Upper lobe of right lung (tissue), 1 donor: ENCODE measurements around the gene LRRC51. TPM values are rescaled to one million over a fixed set of nuclear protein-coding genes. Genes with fewer than 3 reads are reported as not detected.
A peak's percentile ranks its signal among the peaks of the same experiment; 100 is the strongest.

Experiments
- ATAC-seq: fragments of 200-7000 bp; cut with Tn5 transposase; one replicate; pipeline ENCODE4 v1.9.1; 2020; ENCODE audit warnings: mild to moderate bottlenecking, moderate library complexity
- DNase-seq: peaks from one replicate; pipeline ENCODE4 v3.0.0-alpha.2; 2020
- H3K27ac ChIP-seq: fragments of 200-600 bp; one replicate; pipeline ENCODE4 v1.8.0; 2022
- H3K27me3 ChIP-seq: fragments of 200-600 bp; one replicate; pipeline ENCODE4 v1.8.0; 2022; ENCODE audit warnings: mild to moderate bottlenecking
- H3K36me3 ChIP-seq: fragments of 200-600 bp; one replicate; pipeline ENCODE4 v1.8.0; 2022
- H3K4me1 ChIP-seq: fragments of 200-600 bp; one replicate; pipeline ENCODE4 v1.8.0; 2022
- H3K4me3 ChIP-seq: fragments of 200-600 bp; one replicate; pipeline ENCODE4 v1.8.0; 2022; ENCODE audit warnings: mild to moderate bottlenecking
- H3K9me3 ChIP-seq: fragments of 200-600 bp; one replicate; pipeline ENCODE4 v1.8.0; 2022
- intact Hi-C: fragments of 100-400 bp; cut with DNase I; formaldehyde crosslinking; loops from one replicate; pipeline ENCODE4 v1.11.0; 2022
- long read RNA-seq: library from polyadenylated mRNA; unstranded; transcript quantifications from one replicate; pipeline ENCODE4 v2.0.0, GENCODE V29; 2021
- total RNA-seq: library from RNA; stranded (reverse); fragmentation: NEBNext Ultra II Directional; extraction: Animal tissue kit (Norgen Biotek cat#: 25700); gene quantifications from one replicate; pipeline ENCODE4 v1.2.1, GENCODE V29; 2021
- TF ChIP-seq, protein P1 (sequence below): fragments of 200-600 bp; IDR thresholded peaks from one replicate; pipeline ENCODE4 v1.8.0; 2022; ENCODE audit warnings: antibody characterized with exemption
- donor health status: DM: no; HTN: yes; CAD: no; lungs with severe emphysema.

The LRRC51 gene
- total RNA-seq, result 6.8 TPM
- long read RNA-seq, partial matches to known transcripts, result 0 of 5 reads
- long read RNA-seq, other reads (novel, unspliced or antisense), result 2 of 5 reads

DNA sequence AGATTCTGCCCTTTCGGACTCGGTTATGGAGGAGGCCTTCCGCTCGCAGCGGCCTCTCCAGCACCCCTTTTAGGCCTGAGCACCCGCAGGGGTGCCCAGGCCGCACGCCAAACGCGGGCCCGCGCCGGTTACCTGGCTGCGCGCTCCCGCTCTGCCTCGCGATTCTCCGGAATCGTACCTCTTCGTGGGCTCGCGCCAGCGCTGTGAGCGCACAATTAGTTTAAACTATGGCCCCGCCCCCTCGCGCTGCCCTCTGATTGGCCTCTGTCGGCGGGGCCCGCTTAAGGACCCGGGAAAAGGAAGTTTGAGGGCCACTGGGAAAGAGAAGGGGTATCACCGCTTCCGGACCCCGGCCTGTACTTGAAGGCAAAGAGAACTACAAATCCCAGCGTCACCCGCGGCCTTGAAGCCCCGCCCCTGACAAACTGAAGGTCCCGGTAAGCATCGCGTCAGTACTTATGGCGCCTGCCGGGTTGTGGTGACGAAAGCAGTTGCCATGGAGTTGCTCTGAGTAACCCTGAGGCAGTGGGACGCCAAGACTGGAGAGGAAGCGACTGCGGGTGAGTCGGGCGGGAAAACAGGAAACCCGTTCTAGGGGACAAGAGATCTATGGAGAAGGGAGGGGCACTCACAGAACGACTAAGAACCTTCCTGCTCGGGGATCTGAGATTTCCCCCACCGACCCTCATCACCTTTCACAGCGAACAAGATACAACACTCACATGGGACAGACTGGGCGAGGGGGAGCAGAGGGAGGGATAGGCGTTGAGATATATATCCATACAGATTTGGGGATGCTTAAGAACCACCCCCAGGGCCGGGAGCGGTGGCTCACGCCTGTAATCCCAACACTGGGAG lies at the start of gene LRRC51, which contains the start of gene NUMA1:
TSS of gene LRRC51 (plus strand) at position 525 of the 858 bp plus-strand sequence. CDS start 8,234 bp downstream, outside the sequence.
TSS of gene NUMA1 (minus strand) at position 217 of the 858 bp plus-strand sequence. CDS start 44,599 bp downstream, outside the sequence.
- Histone ChIP-seq H3K9me3 (no peaks in the 10 kb centered on the region), H3K36me3 (no peaks in the 10 kb centered on the region), H3K27ac (peak within 1 kb of the TSS; percentile 93), H3K27me3 (no peaks in the 10 kb centered on the region), H3K4me1 (peaks cover 20% of the 10 kb centered on the region), H3K4me3 (peak within 1 kb of the TSS; percentile 85)
- ATAC-seq (peak; percentile 98), DNase-seq (peak; percentile 99)
- TF ChIP-seq, protein P1, sequence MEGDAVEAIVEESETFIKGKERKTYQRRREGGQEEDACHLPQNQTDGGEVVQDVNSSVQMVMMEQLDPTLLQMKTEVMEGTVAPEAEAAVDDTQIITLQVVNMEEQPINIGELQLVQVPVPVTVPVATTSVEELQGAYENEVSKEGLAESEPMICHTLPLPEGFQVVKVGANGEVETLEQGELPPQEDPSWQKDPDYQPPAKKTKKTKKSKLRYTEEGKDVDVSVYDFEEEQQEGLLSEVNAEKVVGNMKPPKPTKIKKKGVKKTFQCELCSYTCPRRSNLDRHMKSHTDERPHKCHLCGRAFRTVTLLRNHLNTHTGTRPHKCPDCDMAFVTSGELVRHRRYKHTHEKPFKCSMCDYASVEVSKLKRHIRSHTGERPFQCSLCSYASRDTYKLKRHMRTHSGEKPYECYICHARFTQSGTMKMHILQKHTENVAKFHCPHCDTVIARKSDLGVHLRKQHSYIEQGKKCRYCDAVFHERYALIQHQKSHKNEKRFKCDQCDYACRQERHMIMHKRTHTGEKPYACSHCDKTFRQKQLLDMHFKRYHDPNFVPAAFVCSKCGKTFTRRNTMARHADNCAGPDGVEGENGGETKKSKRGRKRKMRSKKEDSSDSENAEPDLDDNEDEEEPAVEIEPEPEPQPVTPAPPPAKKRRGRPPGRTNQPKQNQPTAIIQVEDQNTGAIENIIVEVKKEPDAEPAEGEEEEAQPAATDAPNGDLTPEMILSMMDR, result no peak
- intact Hi-C loops, result no loop called here

DNA sequence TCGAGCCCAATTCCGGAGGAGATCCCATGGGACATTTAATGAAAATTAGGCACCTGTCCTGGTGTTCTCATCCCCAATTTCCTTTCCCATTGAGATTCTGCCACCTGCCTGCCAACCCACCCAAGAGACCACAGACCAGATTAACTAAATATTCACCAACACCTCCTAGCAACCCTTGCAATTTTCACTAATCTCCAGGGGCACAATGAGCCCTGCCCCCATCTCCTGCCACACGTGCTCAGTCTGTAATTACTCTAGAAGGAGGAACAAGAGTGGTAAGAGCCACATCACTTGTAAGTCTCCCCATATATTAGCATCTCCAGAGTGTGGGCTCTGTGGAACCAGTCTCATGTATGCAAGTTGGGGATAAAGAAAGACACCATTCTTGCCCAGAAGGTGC lies 44.0 kb upstream of the LRRC51 start:
- DNase-seq (no peak), ATAC-seq (no peak)
- Histone ChIP-seq H3K27me3 (no peaks in the 10 kb centered on the region), H3K27ac (no peak overlapping the region), H3K9me3 (no peaks in the 10 kb centered on the region), H3K36me3 (peaks cover 42% of the 10 kb centered on the region), H3K4me1 (peaks cover 54% of the 10 kb centered on the region), H3K4me3 (no peak overlapping the region)
- TF ChIP-seq, protein P1, result no peak
- intact Hi-C loops, result no loop called here

DNA sequence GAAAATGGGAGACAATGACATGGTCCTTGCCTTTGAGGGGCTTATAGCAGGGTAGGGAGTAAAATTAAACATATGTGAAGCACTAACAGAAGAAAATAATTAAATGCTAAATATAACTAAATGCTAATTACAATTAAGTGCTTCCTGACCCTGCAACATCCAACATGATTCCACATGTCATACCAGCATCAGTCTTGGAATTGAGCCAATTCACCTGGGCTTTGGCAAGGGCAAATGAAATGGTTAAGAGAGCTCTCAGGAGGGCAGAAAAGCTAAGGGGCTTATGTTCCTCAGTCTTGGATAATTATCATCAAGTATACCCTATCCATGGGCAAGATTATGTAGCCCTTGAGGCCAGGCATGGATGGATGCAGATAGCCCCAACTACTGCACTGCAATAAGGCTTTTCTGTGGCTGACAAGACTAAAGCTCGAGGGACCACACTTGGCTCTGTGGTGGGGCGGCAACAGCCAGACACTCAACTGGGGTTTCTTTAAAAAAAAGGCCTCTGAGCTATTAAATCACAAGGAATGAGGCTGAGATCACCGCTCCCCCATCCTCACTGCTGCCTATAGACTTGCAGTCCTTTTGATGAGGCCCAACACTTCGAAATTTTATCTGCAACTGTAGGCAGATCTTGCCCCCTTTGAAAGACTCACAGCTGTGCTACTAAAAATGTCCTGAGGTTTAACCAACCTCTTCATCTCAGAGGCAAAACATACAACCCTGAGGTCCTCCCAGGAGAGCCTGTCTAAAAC lies 42.9 kb upstream of the LRRC51 start:
- Histone ChIP-seq H3K4me3 (peak overlapping the region; percentile 68), H3K27ac (peak overlapping the region; percentile 98), H3K9me3 (no peaks in the 10 kb centered on the region), H3K36me3 (peaks cover 31% of the 10 kb centered on the region), H3K27me3 (no peaks in the 10 kb centered on the region), H3K4me1 (peaks cover 58% of the 10 kb centered on the region)
- intact Hi-C loops, result no loop called here
- TF ChIP-seq, protein P1, result no peak
- no peak for ATAC-seq
- no peak for DNase-seq

DNA sequence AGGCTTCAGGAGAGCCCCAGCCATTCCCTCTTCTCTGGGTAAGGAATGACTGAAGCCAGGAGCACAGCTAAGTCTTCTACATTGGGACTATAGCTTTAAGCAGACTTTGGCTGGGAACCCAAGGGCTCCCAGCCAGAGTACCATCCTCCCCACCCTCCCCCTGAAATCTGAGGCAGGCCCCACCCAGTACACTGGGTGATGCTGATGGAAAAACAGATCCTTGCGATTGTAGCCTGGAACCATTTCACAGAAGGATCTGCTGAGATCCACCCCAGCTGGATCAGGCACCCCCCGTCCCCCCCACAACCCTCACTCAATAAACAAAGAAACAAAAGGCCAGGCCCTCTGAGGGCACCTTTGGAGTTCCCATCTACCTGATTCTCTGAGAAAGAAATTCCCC lies 42.2 kb upstream of the LRRC51 start:
- TF ChIP-seq, protein P1, result no peak
- no peaks in the 10 kb centered on the region for H3K27me3 ChIP-seq

DNA sequence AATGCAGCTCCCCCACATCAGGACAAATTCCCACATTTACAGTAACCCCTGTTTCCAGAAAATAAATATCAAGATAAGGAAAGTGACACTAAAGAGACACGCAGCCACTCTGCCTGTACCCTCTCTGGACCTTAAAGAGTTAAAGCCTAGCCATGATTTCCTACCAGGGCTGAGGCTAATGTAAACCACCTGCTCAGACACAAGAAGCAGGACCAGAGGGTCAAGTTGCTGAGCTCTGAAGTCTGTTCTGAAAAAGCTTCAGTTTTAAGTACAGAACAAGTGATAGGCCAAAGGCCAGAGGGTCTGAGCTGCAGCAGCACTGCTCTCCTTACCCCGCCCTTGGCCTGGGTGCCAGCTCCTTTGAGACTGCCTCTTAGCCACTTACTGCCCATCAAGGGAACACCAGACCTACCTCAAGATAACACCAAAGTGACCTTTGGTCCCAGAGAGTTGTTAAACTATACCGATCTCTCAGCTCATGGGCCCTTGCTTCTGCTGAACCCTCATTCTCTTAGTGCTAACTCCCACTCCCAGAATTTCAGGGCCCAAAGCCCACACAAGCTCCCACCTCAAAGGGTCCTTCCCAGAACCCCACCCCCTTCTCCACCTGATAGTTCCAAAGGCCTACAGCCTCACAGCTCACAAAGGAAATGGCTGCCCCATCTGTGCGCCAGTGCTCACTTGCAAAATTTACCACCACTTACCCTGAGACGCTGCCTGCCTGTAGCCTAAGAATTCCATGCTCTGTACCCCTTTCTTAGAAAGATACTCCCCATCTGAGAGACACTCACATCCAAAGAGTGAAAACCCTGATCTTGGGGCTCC lies 41.4 kb upstream of the LRRC51 start:
- Histone ChIP-seq H3K9me3 (no peaks in the 10 kb centered on the region), H3K27ac (peak overlapping the region; percentile 98), H3K36me3 (peaks cover 16% of the 10 kb centered on the region), H3K4me3 (peak overlapping the region; percentile 68), H3K27me3 (no peaks in the 10 kb centered on the region), H3K4me1 (peaks cover 52% of the 10 kb centered on the region)
- TF ChIP-seq, protein P1, result no peak
- intact Hi-C loops, result no loop called here
- peak; percentile 82 for DNase-seq
- ATAC-seq, result peak; percentile 52

More for the DNA sequence above, 42.2 kb upstream of the LRRC51 start:
- intact Hi-C loops, result no loop called here
- H3K9me3 ChIP-seq, result no peaks in the 10 kb centered on the region
- DNase-seq (no peak), ATAC-seq (peak; percentile 9)
- H3K4me3 ChIP-seq, result peak overlapping the region; percentile 68
- H3K36me3 ChIP-seq, result peaks cover 24% of the 10 kb centered on the region
- peak overlapping the region; percentile 98 for H3K27ac ChIP-seq
- H3K4me1 ChIP-seq, result peaks cover 54% of the 10 kb centered on the region
